Choroid plexus epithelial cell (primary cell): ENCODE data around the gene LMOD3.

Source experiments
- DNase-seq: peaks from one replicate; pipeline ENCODE4 v3.0.0-alpha.2; 2010; ENCODE audit warnings: low read depth
- H3K4me3 ChIP-seq: 2 replicates; pipeline ENCODE4 v1.5.1; 2011; ENCODE audit warnings: low read depth, mild to moderate bottlenecking, control low read depth, low read length, moderate library complexity
- CTCF ChIP-seq: conservative IDR thresholded peaks from 2 replicates; pipeline ENCODE4 v1.5.1; 2011; ENCODE audit warnings: low read depth, mild to moderate bottlenecking, control low read depth, inconsistent platforms, low read length, moderate library complexity

Gene LMOD3

DNA sequence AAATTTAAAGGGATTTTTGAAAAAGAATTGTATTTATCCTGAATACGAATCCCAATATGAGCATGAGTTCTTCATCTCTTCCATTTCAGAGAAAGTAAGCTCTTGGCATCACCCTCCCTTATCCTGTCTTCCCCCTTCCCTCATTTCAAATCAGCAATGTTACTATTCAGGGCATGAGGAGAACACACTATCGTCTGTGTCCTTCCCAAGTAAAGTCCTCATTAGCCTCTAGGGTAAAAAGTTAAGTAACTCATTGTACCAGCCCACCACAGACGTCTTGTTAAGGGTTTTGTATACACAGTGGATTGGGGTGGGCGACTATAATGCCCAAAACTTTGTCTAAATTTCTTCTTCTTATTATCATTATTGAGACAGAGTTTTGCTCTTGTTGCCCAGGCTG, 22.8 kb downstream of the LMOD3 start:
- DNase-seq, result no peak
- no peak overlapping the region for H3K4me3 ChIP-seq
- TF ChIP-seq CTCF, result no peak

DNA sequence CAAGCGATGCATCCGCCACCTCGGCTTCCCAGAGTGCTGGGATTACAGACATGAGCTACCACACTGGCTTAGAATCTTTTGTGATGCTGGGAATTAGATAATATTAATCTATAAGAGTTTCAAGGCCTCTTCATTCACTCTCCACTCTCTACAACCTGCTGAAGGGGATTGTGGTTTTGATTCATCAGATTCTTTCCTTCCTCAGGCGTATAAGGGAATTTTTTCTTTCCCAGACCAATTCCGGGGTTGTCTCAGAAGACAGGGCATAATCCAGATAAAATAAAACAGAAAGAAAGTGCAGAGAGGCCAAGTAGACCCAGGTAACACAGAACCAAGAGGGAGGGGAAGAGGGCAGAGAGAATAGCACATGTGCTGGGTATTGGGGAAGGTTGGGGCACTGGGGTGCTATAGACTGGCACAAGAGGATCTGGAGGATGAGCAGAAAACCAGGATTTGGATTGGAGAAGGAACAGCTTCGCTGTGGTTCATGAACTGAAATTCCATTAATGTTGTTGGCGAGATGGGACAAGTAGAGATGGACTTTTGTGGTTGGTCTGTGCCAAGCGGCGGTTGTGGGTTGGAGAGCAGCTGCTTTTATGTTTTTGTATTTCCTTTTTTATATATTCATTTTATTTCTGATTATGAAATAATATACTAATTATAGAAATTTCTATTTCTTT, 24.8 kb downstream of the LMOD3 start:
- no peak for DNase-seq
- TF ChIP-seq CTCF, result no peak

DNA sequence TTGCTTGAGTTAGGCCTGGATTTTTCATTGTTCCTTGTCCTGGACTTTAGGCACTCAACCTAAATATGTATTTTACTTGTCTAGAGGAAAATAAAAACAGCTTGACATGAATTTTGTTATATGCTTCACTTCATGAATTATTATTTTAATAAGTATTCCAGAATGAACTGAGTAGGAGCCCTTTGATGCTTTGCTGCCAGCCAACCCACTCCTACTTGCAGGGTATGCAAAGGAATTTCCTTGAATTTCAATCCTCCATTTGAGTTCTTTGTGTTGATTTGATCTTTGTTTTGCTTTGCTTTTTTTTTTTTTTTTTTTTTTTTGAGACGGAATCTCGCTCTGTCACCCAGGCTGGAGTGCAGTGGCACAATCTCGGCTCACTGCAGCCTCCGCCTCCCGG, 26.1 kb downstream of the LMOD3 start:
- TF ChIP-seq CTCF, result no peak
- no peak for DNase-seq
- H3K4me3 ChIP-seq, result no peak overlapping the region

More for the DNA sequence above, 24.8 kb downstream of the LMOD3 start:
- H3K4me3 ChIP-seq, result no peak overlapping the region

DNA sequence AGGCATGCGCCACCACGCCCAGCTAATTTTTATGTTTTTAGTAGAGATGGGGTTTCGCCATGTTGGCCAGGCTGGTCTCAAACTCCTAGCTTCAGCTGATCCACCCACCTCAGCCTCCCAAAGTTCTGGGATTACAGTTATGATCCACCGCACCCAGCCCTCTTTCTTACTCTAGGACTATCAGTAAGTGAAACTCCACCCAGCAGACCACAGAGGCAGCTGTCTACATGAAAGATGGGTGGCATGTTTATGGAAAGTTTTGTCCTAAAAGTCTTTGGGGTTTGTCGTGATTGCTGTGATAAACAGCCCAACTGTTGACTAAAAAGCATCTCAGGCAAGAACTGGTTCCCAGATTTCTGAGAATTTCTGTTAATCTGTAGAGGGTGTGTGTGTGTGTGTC, 26.8 kb downstream of the LMOD3 start:
- H3K4me3 ChIP-seq, result no peak overlapping the region
- no peak for TF ChIP-seq CTCF
- DNase-seq, result no peak

DNA sequence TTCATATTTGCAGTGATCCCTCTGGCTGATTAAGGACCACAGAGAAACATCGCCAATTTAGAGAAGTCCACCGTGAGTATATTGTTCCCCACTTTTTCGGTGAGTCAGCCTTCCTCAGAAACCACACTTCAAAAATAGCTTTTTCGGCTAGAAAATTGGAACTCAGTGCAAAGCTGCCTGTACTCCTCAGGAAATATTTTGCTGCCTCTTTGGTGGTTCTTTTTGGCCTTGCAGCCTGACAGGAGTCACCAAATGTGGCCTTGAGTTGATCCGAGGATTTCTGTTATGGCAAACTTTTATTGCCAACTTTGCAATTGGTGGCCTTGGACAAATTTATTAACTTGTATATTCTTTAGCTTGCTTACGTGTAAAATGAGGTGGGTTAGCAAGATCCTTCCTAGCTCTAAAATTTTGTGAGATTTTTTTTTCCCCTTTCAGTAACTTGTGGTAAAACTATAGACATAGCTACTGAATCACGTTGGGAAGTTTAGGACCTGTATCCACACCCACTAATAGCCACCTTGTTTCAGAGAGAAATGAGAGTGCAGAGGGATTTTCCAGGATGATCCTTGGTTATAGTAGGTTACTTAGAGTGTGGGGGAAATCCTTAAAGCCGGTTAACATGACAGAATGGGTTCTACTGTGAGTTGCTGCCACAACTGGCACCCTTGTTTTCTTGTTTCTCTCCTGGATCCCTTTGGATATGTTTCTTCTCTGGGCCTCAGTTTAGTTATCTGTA, 27.8 kb downstream of the LMOD3 start:
- TF ChIP-seq CTCF, result no peak
- no peak overlapping the region for H3K4me3 ChIP-seq
- peak; percentile 40 for DNase-seq

DNA sequence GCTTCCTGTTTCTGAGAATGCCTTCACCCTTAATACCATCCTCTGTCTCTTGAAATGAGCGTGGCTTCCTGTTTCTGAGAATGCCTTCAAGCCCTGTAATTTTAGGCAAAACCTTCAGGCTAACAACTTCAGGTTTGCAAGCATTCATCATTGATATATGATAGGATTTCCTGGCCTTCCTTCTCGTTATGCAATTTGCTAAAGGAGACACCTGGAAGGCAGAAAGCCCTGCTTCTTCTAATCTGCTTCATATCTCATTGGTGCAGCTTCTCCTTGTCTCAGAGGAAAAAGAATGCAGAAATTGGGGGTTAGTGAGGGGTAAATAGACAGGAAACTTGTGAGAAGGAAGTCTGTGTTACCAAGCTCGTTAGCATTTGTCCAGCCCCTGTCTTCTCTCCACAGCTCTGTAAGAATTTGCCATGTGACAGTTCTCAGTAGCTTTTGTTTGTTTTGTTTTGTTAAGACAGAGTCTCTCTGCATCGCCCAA, 30.3 kb downstream of the LMOD3 start:
- TF ChIP-seq CTCF, result no peak
- H3K4me3 ChIP-seq, result no peak overlapping the region
- peak; percentile 40 for DNase-seq
